Measurements from ENCODE around the gene HOATZ.
A peak's percentile ranks its signal among the peaks of the same experiment; 100 is the strongest.

The HOATZ gene

DNA sequence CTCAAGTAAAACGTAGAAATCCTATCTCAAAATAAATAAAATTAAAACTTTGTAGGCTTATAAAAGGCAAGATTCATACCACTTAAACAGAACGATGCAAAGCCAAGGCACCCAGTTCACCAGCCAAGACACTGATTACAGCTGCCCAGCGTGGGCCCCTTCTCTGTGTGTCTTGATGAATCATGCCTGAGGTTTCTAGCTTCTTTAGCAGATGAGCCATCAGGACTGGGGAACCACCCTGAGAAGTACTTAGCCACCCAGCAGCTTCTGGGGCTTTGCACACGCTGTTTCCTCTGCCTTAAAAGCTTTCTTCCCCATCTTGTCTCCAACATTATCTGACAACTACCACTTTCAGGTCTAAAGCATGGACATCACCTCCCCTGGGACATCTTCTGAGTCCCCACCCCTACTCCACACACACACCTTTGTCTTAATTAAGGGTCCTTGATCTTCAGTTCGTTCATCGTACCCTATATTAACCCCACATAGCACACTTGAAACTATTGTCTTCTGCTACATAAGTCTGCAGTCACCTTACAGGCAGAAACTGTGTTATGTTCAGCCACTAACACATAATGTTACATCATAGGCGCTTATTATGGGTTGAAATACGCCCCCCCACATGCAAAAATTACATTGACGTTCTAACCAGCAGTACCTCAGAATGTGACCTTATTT is 17.2 kb downstream of the HOATZ start:
- Mint-ChIP-seq H3K4me3 (no peak overlapping the region), H3K27ac (peak overlapping the region; percentile 42)

DNA sequence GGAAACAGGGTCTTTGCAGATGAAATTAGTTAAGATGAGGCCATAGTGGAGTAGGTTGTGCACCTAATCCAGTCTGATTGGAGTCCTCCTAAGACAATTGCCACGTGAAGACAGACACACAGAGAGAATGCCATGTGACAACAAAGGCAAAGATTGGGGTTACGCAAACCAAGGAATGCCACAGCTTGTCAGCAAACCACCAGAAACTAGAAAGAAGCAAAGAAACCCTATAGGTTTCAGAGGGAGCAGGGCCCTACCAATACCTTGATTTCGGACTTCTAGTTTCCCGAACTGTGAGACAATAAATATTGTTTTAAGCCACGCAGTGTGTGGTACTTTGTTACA is 17.8 kb downstream of the HOATZ start:
- Mint-ChIP-seq H3K9me3 (no peaks in the 10 kb centered on the region), H3K36me3 (no peaks in the 10 kb centered on the region), H3K27me3 (peaks cover 18% of the 10 kb centered on the region), H3K4me3 (no peak overlapping the region), H3K4me1 (peaks cover 33% of the 10 kb centered on the region), H3K27ac (no peak overlapping the region)

More for the DNA sequence above, 17.2 kb downstream of the HOATZ start:
- no peaks in the 10 kb centered on the region for H3K36me3 Mint-ChIP-seq
- no peaks in the 10 kb centered on the region for H3K9me3 Mint-ChIP-seq
- peaks cover 14% of the 10 kb centered on the region for H3K27me3 Mint-ChIP-seq
- peaks cover 34% of the 10 kb centered on the region for H3K4me1 Mint-ChIP-seq

DNA sequence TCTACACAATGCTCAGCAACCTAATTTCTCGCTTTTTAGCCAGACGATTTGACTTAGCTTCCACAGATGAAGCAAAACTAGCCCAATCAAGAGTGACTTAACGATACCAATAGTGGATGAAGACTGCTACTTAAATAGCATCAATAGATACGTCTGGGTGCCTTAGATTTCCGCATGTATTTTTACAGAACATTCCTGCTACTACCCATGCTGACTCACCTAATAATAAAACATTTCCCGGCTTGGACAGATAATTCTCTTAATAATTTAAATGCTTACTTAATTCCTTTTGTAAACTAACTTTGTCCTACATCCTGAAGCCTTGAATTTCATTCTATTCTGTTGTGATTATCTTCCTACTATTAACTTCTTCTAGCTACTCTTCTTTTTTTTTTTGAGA is 20.7 kb downstream of the HOATZ start:
- peaks cover 44% of the 10 kb centered on the region for H3K27me3 Mint-ChIP-seq
- H3K4me1 Mint-ChIP-seq: peaks cover 26% of the 10 kb centered on the region
- H3K36me3 Mint-ChIP-seq: no peaks in the 10 kb centered on the region
- no peak overlapping the region for H3K27ac Mint-ChIP-seq
- no peaks in the 10 kb centered on the region for H3K9me3 Mint-ChIP-seq
- no peak overlapping the region for H3K4me3 Mint-ChIP-seq

DNA sequence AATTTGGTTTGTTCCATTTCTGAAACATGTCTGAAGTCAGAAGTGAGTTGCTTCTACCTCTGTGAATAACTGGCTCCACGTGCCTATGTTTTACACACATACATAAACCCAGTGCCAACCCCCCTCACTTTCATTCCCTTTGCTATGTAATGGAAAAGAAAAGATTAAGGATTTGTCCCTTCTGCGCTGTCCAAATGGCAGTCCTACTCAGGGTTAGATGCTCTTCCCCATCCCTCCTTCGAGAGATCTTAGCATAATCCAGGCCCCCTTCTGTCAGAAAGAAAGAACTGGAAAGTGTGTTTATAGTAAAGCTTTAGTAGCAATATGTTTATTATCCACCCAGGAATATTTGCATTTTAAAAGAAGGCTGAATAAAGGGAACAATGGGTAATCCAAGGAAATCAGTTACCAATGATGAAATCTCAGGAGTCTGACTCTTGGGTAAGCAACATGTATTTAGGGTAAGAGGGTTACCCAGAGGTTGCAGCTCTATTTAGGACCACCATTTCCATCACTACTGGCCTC is 22.8 kb downstream of the HOATZ start:
- Mint-ChIP-seq H3K36me3 (no peaks in the 10 kb centered on the region), H3K9me3 (no peaks in the 10 kb centered on the region), H3K4me1 (peaks cover 24% of the 10 kb centered on the region), H3K4me3 (no peak overlapping the region), H3K27me3 (peaks cover 51% of the 10 kb centered on the region), H3K27ac (no peak overlapping the region)

GRCh38 chr11:111538407-111539114 is 24.0 kb downstream of the HOATZ start:
- Mint-ChIP-seq H3K4me1 (peaks cover 27% of the 10 kb centered on the region), H3K36me3 (no peaks in the 10 kb centered on the region), H3K4me3 (no peak overlapping the region), H3K27ac (no peak overlapping the region), H3K27me3 (peaks cover 57% of the 10 kb centered on the region), H3K9me3 (no peaks in the 10 kb centered on the region)

DNA sequence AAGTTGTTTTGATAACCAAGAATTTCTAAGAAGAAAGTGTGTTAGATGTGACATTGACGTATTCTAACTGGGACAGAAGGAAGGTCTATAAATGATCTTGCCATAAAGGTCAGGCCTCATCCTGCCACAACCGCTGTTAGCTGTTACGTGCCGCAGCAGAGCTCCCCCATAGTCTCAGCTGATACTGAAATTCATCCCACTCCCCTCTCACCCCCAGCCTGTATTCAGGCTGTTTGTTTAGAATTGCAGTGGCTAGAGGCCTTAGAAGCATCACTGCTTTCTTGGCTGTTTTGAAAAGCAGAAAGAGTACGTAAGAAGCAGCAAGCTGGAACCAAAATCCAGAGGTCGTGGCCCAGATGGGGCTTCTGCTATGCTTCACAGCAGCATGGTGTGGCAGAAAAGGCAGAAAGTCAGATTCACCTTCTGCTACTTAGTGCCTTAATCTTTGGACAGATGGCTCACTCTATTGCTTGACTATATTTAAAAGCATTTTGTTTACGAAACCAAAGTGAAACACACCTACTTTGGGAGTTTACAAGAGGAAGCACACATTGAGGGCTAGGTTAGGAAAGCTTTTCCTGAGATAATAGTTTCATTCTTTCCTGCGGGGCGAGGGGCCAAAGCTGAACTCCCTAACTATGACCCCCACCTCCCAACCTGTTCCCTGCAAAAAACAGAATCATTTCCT is 25.0 kb downstream of the HOATZ start:
- Mint-ChIP-seq H3K9me3 (no peaks in the 10 kb centered on the region), H3K27me3 (peaks cover 59% of the 10 kb centered on the region), H3K36me3 (no peaks in the 10 kb centered on the region), H3K4me3 (peak overlapping the region; percentile 16), H3K4me1 (peaks cover 27% of the 10 kb centered on the region), H3K27ac (no peak overlapping the region)

DNA sequence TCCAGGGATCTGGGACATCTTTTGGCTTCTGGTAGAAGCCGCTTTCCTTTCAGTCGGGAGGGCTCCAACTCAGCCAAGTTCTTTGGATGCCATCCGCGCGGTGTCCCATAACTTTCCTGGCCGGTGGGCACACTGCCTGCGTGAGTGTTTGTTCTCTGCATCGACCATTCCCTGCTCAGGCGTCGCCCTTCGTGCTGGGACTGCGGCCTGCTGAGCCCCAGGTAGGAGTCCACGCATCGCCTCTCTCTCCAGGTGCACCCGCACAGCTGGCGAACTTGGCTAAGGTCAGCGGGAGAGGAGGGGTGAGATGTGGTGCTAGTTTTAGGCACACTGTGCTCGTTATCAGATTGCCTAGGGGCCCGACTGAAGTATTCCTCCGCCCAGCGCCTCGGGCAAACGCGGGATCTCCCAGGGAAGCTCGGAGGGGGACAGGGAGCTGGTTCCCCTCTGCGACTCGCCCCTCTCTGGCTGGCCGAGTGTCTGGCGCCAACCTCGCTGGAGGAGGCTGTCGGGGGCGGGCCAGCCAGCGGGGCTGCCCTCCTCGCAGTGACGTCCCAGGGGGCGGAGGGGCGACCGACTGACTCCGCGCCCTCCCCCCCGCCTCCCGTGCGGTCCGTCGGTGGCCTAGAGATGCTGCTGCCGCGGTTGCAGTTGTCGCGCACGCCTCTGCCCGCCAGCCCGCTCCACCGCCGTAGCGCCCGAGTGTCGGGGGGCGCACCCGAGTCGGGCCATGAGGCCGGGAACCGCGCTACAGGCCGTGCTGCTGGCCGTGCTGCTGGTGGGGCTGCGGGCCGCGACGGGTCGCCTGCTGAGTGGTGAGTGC is 25.7 kb downstream of the HOATZ start, which contains the start of gene LAYN:
TSS of gene LAYN (plus strand) at position 607 of the 823 bp plus-strand sequence. CDS start at position 731, 124 bp downstream.
- H3K9me3 Mint-ChIP-seq: no peaks in the 10 kb centered on the region
- H3K27ac Mint-ChIP-seq: no peak within 1 kb of the TSS
- peaks cover 27% of the 10 kb centered on the region for H3K4me1 Mint-ChIP-seq
- H3K36me3 Mint-ChIP-seq: no peaks in the 10 kb centered on the region
- peak within 1 kb of the TSS; percentile 74 for H3K4me3 Mint-ChIP-seq
- peaks cover 59% of the 10 kb centered on the region for H3K27me3 Mint-ChIP-seq

DNA sequence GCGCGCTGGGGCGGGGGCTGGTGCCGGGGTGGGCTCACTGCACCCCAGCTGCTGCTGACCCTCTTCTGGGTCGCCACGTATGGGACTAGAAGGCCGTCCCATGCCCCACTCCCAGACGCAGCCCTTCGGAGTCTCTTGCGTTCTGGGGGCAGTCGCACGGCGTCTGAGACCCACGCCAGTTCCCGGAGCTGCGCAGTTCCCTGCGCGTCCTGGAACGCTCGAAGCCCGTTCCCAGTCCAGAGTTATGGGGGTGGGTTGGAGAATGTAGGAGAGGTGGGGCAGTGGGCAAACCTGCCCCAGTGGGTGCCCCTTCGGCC is 26.3 kb downstream of the HOATZ start:
- Mint-ChIP-seq H3K27ac (no peak overlapping the region), H3K4me1 (peaks cover 27% of the 10 kb centered on the region), H3K27me3 (peaks cover 61% of the 10 kb centered on the region), H3K4me3 (peak overlapping the region; percentile 42), H3K36me3 (no peaks in the 10 kb centered on the region), H3K9me3 (no peaks in the 10 kb centered on the region)

- peak overlapping the region; percentile 74 for H3K4me3 Mint-ChIP-seq
- no peaks in the 10 kb centered on the region for H3K36me3 Mint-ChIP-seq
- H3K9me3 Mint-ChIP-seq: no peaks in the 10 kb centered on the region
- peaks cover 58% of the 10 kb centered on the region for H3K27me3 Mint-ChIP-seq
- peaks cover 27% of the 10 kb centered on the region for H3K4me1 Mint-ChIP-seq
- H3K27ac Mint-ChIP-seq: no peak overlapping the region
Observed at GRCh38 chr11:111541254-111542061, 26.9 kb downstream of the HOATZ start.

DNA sequence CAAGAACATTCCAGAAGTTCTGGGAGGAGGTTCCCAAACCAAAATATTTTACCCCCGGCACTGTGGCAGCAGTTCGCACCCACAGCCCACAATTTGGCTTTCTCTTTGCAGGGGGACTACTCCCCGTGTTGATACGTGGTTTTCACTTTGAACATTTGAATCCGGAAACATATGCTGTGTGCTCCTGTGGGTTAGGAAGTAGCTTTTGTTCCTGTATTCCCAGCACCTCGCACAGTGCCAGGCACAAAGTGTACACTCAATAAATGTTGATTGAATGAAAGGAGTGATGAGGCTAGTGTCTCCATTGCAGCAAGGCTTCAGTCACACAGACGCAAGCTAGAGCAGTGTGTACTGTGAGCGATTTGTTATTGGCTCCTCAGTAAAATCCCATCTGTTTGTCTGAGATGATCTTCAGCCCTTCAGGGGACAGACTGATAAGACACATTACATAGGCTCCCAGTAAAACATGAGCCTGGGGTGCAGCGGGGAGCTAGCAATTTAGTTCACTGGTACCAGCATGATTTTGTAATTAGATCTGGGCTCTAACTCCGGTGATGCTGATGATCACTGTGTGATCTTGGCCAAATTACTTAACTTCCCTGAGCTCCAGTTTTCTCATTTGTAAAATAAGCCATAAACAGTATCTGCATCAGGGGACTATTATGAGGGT is 28.2 kb downstream of the HOATZ start:
- H3K9me3 Mint-ChIP-seq: no peaks in the 10 kb centered on the region
- H3K36me3 Mint-ChIP-seq: no peaks in the 10 kb centered on the region
- H3K4me1 Mint-ChIP-seq: peaks cover 27% of the 10 kb centered on the region
- peaks cover 47% of the 10 kb centered on the region for H3K27me3 Mint-ChIP-seq
- peak overlapping the region; percentile 20 for H3K4me3 Mint-ChIP-seq
- H3K27ac Mint-ChIP-seq: peak overlapping the region; percentile 17

GRCh38 chr11:111548525-111548924 is 33.9 kb downstream of the HOATZ start:
- Mint-ChIP-seq H3K27ac (no peak overlapping the region), H3K36me3 (no peaks in the 10 kb centered on the region), H3K9me3 (no peaks in the 10 kb centered on the region), H3K27me3 (peaks cover 15% of the 10 kb centered on the region), H3K4me1 (no peaks in the 10 kb centered on the region), H3K4me3 (no peak overlapping the region)

GRCh38 chr11:111549196-111549868 is 34.8 kb downstream of the HOATZ start:
- no peaks in the 10 kb centered on the region for H3K36me3 Mint-ChIP-seq
- no peaks in the 10 kb centered on the region for H3K4me1 Mint-ChIP-seq
- H3K27me3 Mint-ChIP-seq: peaks cover 11% of the 10 kb centered on the region
- H3K4me3 Mint-ChIP-seq: no peak overlapping the region
- H3K27ac Mint-ChIP-seq: no peak overlapping the region
- H3K9me3 Mint-ChIP-seq: no peaks in the 10 kb centered on the region

GRCh38 chr11:111549869-111550203 is 35.3 kb downstream of the HOATZ start:
- Mint-ChIP-seq H3K9me3 (no peaks in the 10 kb centered on the region), H3K4me3 (no peak overlapping the region), H3K36me3 (no peaks in the 10 kb centered on the region), H3K27me3 (peaks cover 8% of the 10 kb centered on the region), H3K4me1 (no peaks in the 10 kb centered on the region), H3K27ac (no peak overlapping the region)

- no peaks in the 10 kb centered on the region for H3K9me3 Mint-ChIP-seq
- H3K27me3 Mint-ChIP-seq: peaks cover 6% of the 10 kb centered on the region
- H3K27ac Mint-ChIP-seq: no peak overlapping the region
- no peaks in the 10 kb centered on the region for H3K36me3 Mint-ChIP-seq
- H3K4me3 Mint-ChIP-seq: no peak overlapping the region
- no peaks in the 10 kb centered on the region for H3K4me1 Mint-ChIP-seq
Observed at GRCh38 chr11:111550258-111550657, 35.7 kb downstream of the HOATZ start.
